Panc1 (cell line): ENCODE data around the gene AAMP. TPM values are rescaled to one million over a fixed set of nuclear protein-coding genes. Genes with fewer than 3 reads are reported as not detected.

Experiments
- ATAC-seq: fragments of 200-7000 bp; cut with Tn5 transposase; 2 replicates; pipeline ENCODE4 v1.9.1; 2020; ENCODE audit warnings: mild to moderate bottlenecking, moderate library complexity
- BruUV-seq: library from RNA; stranded (reverse); fragments of 400-500 nt; replicated peaks from 2 replicates; lab custom pipeline; 2021; lab: Mats Ljungman, UMichigan
- CTCF ChIA-PET: fragments of 300-600 bp; sonication (Branson Sonifier 250); formaldehyde crosslinking; loops from one replicate; lab custom pipeline; 2022; ENCODE audit warnings: antibody characterized with exemption; lab: Charles Lee
- POLR2A ChIA-PET: fragments of 300-600 bp; sonication (Branson Sonifier 250); formaldehyde crosslinking; loops from one replicate; lab custom pipeline; 2022; ENCODE audit warnings: antibody characterized with exemption; lab: Charles Lee
- DNase-seq: peaks from one replicate; pipeline ENCODE4 v3.0.0-alpha.2; 2010; ENCODE audit warnings: low read depth, low spot score
- H3K27ac ChIP-seq: 2 replicates; pipeline ENCODE4 v1.5.1; 2011; ENCODE audit warnings: mild to moderate bottlenecking, low read length, inconsistent platforms
- H3K27me3 ChIP-seq: fragments of 200-500 bp; sonication (Bioruptor generic); 2 replicates; pipeline ENCODE4 v1.6.0; 2014; ENCODE audit warnings: low read length, inconsistent platforms; ENCODE audit not compliant: control insufficient read depth, insufficient read depth
- H3K36me3 ChIP-seq: fragments of 200-500 bp; sonication (Bioruptor generic); 2 replicates; pipeline ENCODE4 v1.5.1; 2014; ENCODE audit warnings: inconsistent platforms, mild to moderate bottlenecking, low read length, moderate library complexity; ENCODE audit not compliant: control insufficient read depth, insufficient read depth
- H3K4me1 ChIP-seq: 2 replicates; pipeline ENCODE4 v1.5.1; 2011; ENCODE audit warnings: inconsistent platforms, mild to moderate bottlenecking, low read length, moderate library complexity; ENCODE audit not compliant: control insufficient read depth, insufficient read depth
- H3K4me3 ChIP-seq, 2 experiments: 2 replicates each; pipeline ENCODE4 v1.5.1; 2011 to 2012; ENCODE audit warnings: low read depth in 2 of 2, low read length in 2 of 2, mild to moderate bottlenecking in 2 of 2, inconsistent platforms in 1 of 2, moderate library complexity in 1 of 2
- H3K9me3 ChIP-seq: fragments of 200-500 bp; sonication (Bioruptor generic); 2 replicates; pipeline ENCODE4 v1.5.1; 2014; ENCODE audit warnings: low read depth, mild to moderate bottlenecking, inconsistent platforms, low read length, moderate library complexity; ENCODE audit not compliant: control insufficient read depth, insufficient read depth
- POLR2AphosphoS5 ChIP-seq: IDR thresholded peaks from 2 replicates; pipeline ENCODE4 v1.6.1; 2012; ENCODE audit warnings: mild to moderate bottlenecking, low read depth, low read length, moderate library complexity
- SIN3A ChIP-seq: IDR thresholded peaks from 2 replicates; pipeline ENCODE4 v1.6.1; 2012; ENCODE audit warnings: low read depth, mild to moderate bottlenecking, low read length, moderate library complexity, borderline replicate concordance; ENCODE audit not compliant: insufficient read depth
- TCF7L2 ChIP-seq: IDR thresholded peaks from 2 replicates; pipeline ENCODE4 v1.6.1; 2011; ENCODE audit warnings: mild to moderate bottlenecking, low read depth, low read length, inconsistent platforms
- in situ Hi-C: cut with HindIII; loops from 2 replicates; pipeline ENCODE4 v1.10.0; 2016; ENCODE audit warnings: low sequenced_read_pairs, low pct_unique_long_range_greater_than_20kb
- intact Hi-C: fragments of 100-400 bp; cut with micrococcal nuclease; formaldehyde crosslinking; loops from one replicate; pipeline ENCODE4 v1.10.0; 2022; ENCODE audit not compliant: unreplicated experiment
- total RNA-seq: library from RNA; stranded (reverse); gene quantifications from one replicate; pipeline ENCODE4 v1.2.1, GENCODE V29; 2021; ENCODE audit not compliant: unreplicated experiment
- TF ChIP-seq, protein P1 (sequence below), 2 experiments: IDR thresholded peaks; 2 replicates each; pipeline ENCODE4 v1.6.1; 2011 to 2012; ENCODE audit warnings: low read depth in 2 of 2, control low read depth in 1 of 2, low read length in 1 of 2, mild to moderate bottlenecking in 1 of 2, moderate library complexity in 1 of 2; ENCODE audit not compliant: insufficient read depth in 1 of 2
- TF ChIP-seq, protein P2 (sequence below): fragments of 450-650 bp; IDR thresholded peaks from 2 replicates; pipeline ENCODE4 v1.5.1; 2017; ENCODE audit warnings: mild to moderate bottlenecking

AAMP gene
- total RNA-seq, 1 experiment from 2014 or later = 103 TPM

DNA sequence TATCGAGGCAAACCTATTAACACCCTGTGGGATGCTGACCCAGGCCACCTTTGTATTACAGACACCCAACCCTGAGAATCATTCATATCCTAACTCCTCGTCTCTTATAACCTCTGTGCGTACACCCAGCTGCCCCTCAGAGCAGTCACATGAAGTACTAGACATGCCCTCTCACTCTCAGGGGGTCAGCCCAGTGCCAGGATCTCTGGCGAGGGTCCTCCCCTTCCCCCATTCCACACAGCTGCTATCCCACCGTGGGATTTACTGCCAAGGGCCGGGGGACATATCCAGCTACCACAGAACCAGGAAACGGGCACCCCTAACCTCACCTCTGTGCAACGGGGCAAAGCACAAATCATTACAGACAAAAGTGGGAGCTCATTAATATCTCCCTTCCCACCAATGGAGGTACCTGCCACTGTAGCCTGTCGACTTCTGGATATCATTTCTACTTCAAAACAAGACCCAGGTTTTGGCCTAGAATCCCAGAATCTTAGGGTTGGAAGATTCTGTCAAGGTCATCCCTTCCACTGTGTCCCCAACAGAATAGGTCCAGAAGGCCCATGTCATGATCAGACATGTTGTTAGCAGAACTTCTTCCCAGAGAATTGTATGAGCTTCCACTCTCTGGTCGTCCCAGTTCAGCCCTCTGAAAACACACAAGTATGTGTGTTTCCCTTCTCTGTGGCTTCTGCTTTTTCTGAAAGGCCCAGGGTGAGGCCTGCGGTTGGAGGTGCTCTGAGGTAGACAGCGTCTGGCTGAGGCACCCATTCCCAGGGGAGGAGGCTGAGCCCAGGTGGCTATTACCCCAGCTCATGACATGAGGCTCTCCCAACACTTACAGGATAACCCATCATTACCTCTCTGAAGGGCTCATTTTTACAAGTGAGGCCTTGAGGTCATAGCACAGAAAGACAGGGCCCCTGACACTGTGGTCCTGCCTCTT, 20.7 kb upstream of the AAMP start:
- peak overlapping the region; percentile 69 to 80 for H3K4me3 ChIP-seq
- H3K4me1 ChIP-seq = peaks cover 55% of the 10 kb centered on the region
- no peaks in the 10 kb centered on the region for H3K9me3 ChIP-seq
- CTCF ChIA-PET = interaction anchor here (0.7 to 1.3 kb wide), 3 partner anchors 20 to 106 kb away, joined by 3 to 7 read pairs (median 3); partner anchors contain the start of genes AAMP and PNKD
- intact Hi-C loops = loop anchor here (10.0 kb wide), 1 partner anchor 174 kb away; no protein-coding TSS in a partner anchor
- TF ChIP-seq TCF7L2 = no peak
- BruUV-seq = no TSS peak
- POLR2A ChIA-PET = interaction anchor here (0.6 kb wide), 1 partner anchor 229 kb away, joined by 3 read pairs; no protein-coding TSS in a partner anchor
- in situ Hi-C loops = no loop called here
- H3K27ac ChIP-seq = peak overlapping the region; percentile 88
- H3K27me3 ChIP-seq = no peaks in the 10 kb centered on the region
- DNase-seq (no peak), ATAC-seq (no peak)
- no peaks in the 10 kb centered on the region for H3K36me3 ChIP-seq

DNA sequence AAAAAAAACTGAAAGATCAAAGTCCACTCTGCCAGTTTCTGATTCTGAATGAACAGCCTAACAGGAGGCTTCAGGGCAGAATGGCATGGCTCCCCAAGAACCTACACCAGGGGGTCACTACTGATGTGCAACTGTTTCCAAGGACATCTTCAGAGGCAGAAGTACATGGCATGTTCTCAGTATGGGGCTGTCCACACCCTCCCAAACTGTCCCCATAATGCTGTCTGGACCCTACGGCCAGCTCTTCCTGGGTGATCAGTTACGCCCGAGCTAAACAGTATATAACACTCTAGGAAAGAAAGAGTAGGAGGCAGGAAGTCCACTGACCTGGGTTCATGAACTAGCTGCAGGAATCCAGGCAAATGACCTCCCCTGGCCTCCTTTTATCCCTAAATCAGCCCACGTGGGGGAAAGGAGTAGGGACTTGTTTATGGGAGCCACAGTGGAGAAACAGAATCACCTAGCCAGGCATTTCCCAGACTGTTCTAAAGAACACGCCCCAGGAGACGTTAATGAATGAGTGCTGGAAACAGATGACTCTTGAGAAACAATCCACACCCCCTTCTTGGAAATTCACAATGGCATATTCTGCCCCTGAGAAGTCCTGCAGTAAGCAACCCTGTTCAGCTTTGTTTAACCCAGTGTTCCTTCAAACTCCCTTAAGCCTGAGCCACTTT, 19.8 kb upstream of the AAMP start:
- TF ChIP-seq, protein P1, sequence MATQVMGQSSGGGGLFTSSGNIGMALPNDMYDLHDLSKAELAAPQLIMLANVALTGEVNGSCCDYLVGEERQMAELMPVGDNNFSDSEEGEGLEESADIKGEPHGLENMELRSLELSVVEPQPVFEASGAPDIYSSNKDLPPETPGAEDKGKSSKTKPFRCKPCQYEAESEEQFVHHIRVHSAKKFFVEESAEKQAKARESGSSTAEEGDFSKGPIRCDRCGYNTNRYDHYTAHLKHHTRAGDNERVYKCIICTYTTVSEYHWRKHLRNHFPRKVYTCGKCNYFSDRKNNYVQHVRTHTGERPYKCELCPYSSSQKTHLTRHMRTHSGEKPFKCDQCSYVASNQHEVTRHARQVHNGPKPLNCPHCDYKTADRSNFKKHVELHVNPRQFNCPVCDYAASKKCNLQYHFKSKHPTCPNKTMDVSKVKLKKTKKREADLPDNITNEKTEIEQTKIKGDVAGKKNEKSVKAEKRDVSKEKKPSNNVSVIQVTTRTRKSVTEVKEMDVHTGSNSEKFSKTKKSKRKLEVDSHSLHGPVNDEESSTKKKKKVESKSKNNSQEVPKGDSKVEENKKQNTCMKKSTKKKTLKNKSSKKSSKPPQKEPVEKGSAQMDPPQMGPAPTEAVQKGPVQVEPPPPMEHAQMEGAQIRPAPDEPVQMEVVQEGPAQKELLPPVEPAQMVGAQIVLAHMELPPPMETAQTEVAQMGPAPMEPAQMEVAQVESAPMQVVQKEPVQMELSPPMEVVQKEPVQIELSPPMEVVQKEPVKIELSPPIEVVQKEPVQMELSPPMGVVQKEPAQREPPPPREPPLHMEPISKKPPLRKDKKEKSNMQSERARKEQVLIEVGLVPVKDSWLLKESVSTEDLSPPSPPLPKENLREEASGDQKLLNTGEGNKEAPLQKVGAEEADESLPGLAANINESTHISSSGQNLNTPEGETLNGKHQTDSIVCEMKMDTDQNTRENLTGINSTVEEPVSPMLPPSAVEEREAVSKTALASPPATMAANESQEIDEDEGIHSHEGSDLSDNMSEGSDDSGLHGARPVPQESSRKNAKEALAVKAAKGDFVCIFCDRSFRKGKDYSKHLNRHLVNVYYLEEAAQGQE (IDR thresholded peaks at IDR 0.05; ENCODE audit: insufficient read depth in 1 of 2, low read depth in 2 of 2, low read length in 1 of 2) = no peak
- TF ChIP-seq SIN3A = no peak
- no peak for TF ChIP-seq TCF7L2
- TF ChIP-seq, protein P2, sequence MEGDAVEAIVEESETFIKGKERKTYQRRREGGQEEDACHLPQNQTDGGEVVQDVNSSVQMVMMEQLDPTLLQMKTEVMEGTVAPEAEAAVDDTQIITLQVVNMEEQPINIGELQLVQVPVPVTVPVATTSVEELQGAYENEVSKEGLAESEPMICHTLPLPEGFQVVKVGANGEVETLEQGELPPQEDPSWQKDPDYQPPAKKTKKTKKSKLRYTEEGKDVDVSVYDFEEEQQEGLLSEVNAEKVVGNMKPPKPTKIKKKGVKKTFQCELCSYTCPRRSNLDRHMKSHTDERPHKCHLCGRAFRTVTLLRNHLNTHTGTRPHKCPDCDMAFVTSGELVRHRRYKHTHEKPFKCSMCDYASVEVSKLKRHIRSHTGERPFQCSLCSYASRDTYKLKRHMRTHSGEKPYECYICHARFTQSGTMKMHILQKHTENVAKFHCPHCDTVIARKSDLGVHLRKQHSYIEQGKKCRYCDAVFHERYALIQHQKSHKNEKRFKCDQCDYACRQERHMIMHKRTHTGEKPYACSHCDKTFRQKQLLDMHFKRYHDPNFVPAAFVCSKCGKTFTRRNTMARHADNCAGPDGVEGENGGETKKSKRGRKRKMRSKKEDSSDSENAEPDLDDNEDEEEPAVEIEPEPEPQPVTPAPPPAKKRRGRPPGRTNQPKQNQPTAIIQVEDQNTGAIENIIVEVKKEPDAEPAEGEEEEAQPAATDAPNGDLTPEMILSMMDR = no peak
- no peak for TF ChIP-seq POLR2AphosphoS5
- ChIA-PET POLR2A (no interaction called here), CTCF (interaction anchor here (0.5 to 1.3 kb wide), 4 partner anchors 20 to 1356 kb away, joined by 3 to 12 read pairs (median 4); partner anchors contain the start of genes AAMP and PNKD)
- Histone ChIP-seq H3K27me3 (no peaks in the 10 kb centered on the region), H3K4me3 (peak overlapping the region in 1 of 2 experiments; percentile 80; a peak in 2 of 4 replicates), H3K27ac (peak overlapping the region; percentile 88), H3K9me3 (no peaks in the 10 kb centered on the region), H3K36me3 (no peaks in the 10 kb centered on the region), H3K4me1 (peaks cover 56% of the 10 kb centered on the region)
- in situ Hi-C loops = no loop called here
- intact Hi-C loops = loop anchor here (10.0 kb wide), 1 partner anchor 175 kb away; no protein-coding TSS in a partner anchor
- TSS peak; percentile 47 for BruUV-seq
- ATAC-seq (no peak), DNase-seq (no peak)
